Tibial nerve (tissue), 4 donors: Measurements from ENCODE around the gene WDR53. TPM values are rescaled to one million over a fixed set of nuclear protein-coding genes. Genes with fewer than 3 reads are reported as not detected.

Experiments used
- DNase-seq, 2 donors: peaks; one replicate each; pipeline ENCODE4 v3.0.0-alpha.2; 2019; ENCODE audit warnings: low spot score in 2 of 2
- H3K27ac ChIP-seq, 4 donors: fragments of 200-600 bp; sonication (generic) in 3 of 4; one replicate each; pipeline ENCODE4 v1.5.1; 2017 to 2019; ENCODE audit warnings: mild to moderate bottlenecking in 1 of 4
- H3K27me3 ChIP-seq, 2 donors: fragments of 200-600 bp; sonication (generic) in 1 of 2; one replicate each; pipeline versions ENCODE4 v1.5.1 to v1.6.0; 2017 to 2019
- H3K36me3 ChIP-seq, 3 donors: fragments of 200-600 bp; sonication (generic); one replicate each; pipeline ENCODE4 v1.5.1; 2018 to 2019
- H3K4me1 ChIP-seq, 4 donors: fragments of 200-600 bp; sonication (generic) in 3 of 4; one replicate each; pipeline ENCODE4 v1.5.1; 2017 to 2019
- H3K4me3 ChIP-seq, 4 donors: fragments of 200-600 bp; sonication (generic) in 3 of 4; one replicate each; pipeline ENCODE4 v1.5.1; 2017 to 2019; ENCODE audit warnings: mild to moderate bottlenecking in 1 of 4, moderate library complexity in 1 of 4
- H3K9me3 ChIP-seq, 4 donors: fragments of 200-600 bp; sonication (generic) in 3 of 4; one replicate each; pipeline ENCODE4 v1.5.1; 2017 to 2019
- CTCF ChIP-seq, 5 experiments: fragments of 200-600 bp in 3 of 5; fragments of 450-650 bp in 2 of 5; sonication (generic) in 3 of 5; IDR thresholded peaks; one replicate each; pipeline ENCODE4 v1.5.1; 2016 to 2019; ENCODE audit warnings: antibody characterized with exemption in 5 of 5, mild to moderate bottlenecking in 3 of 5, moderate library complexity in 2 of 5
- EP300 ChIP-seq, 2 donors: sonication (generic); formaldehyde crosslinking; IDR thresholded peaks; one replicate each; pipeline ENCODE4 v1.6.1; 2017; ENCODE audit warnings: antibody characterized with exemption in 2 of 2, mild to moderate bottlenecking in 1 of 2
- POLR2A ChIP-seq, 2 donors: fragments of 450-650 bp; IDR thresholded peaks; one replicate each; pipeline ENCODE4 v1.6.1; 2017; ENCODE audit warnings: antibody characterized with exemption in 2 of 2, mild to moderate bottlenecking in 2 of 2, moderate library complexity in 2 of 2
- WGBS, 2 donors: methylation state at CpG; one replicate each; pipeline ENCODE4 v1.1.5; 2018; 5-methylcytosine and 5-hydroxymethylcytosine counted together
- total RNA-seq, 4 donors: library from RNA; depleted of rRNA; stranded (reverse); fragments of >200 nt; gene quantifications; one replicate each; pipeline ENCODE4 v1.1.0, GENCODE V29; 2016

WDR53 gene
- total RNA-seq, 4 donors from 2014 or later = 6.1 to 17.4 (median 9.1) TPM

GRCh38 chr3:196518966-196519717, 49.2 kb downstream of the WDR53 start:
- TF ChIP-seq CTCF (IDR thresholded peaks at IDR 0.05) (peak; percentile 8 to 58 (median 31)), POLR2A (IDR thresholded peaks at IDR 0.05) (no peak)
- DNase-seq = peak; percentile 28 to 72

GRCh38 chr3:196517919-196518318, 50.4 kb downstream of the WDR53 start:
- Histone ChIP-seq H3K27ac (no peak overlapping the region), H3K36me3 (no peaks in the 10 kb centered on the region), H3K4me3 (no peak overlapping the region), H3K4me1 (no peaks in the 10 kb centered on the region), H3K27me3 (no peaks in the 10 kb centered on the region), H3K9me3 (peaks cover 0 to 59% (median 6%) of the 10 kb centered on the region in 4 donors)
- 79 to 84% methylated on average over 2 of the region's 2 CpGs for WGBS, 2 donors
- TF ChIP-seq EP300 (IDR thresholded peaks at IDR 0.05) (no peak), CTCF (IDR thresholded peaks at IDR 0.05) (no peak), POLR2A (IDR thresholded peaks at IDR 0.05) (no peak)
- no peak for DNase-seq

More at GRCh38 chr3:196518966-196519717, 49.2 kb downstream of the WDR53 start:
- H3K4me1 ChIP-seq = no peaks in the 10 kb centered on the region
- H3K4me3 ChIP-seq = no peak overlapping the region
- H3K9me3 ChIP-seq = peaks cover 0 to 64% (median 6%) of the 10 kb centered on the region in 4 donors
- H3K27ac ChIP-seq = no peak overlapping the region
- WGBS, 2 donors = 37 to 44% methylated on average over 12 of the region's 12 CpGs
- H3K36me3 ChIP-seq = no peaks in the 10 kb centered on the region
- H3K27me3 ChIP-seq = no peaks in the 10 kb centered on the region

- no peak for DNase-seq
- no peaks in the 10 kb centered on the region for H3K4me1 ChIP-seq
- peaks cover 0 to 53% (median 6%) of the 10 kb centered on the region in 4 donors for H3K9me3 ChIP-seq
- 82 to 94% methylated on average over 2 of the region's 2 CpGs for WGBS, 2 donors
- no peaks in the 10 kb centered on the region for H3K27me3 ChIP-seq
- H3K36me3 ChIP-seq = no peaks in the 10 kb centered on the region
- no peak overlapping the region for H3K4me3 ChIP-seq
- no peak overlapping the region for H3K27ac ChIP-seq
- TF ChIP-seq POLR2A (IDR thresholded peaks at IDR 0.05) (no peak), CTCF (IDR thresholded peaks at IDR 0.05) (no peak), EP300 (IDR thresholded peaks at IDR 0.05) (no peak)
Observed at GRCh38 chr3:196517162-196517800, 51.1 kb downstream of the WDR53 start.

- H3K36me3 ChIP-seq = no peaks in the 10 kb centered on the region
- DNase-seq = no peak
- no peaks in the 10 kb centered on the region for H3K4me1 ChIP-seq
- 87 to 91% methylated on average over 10 of the region's 10 CpGs for WGBS, 2 donors
- H3K9me3 ChIP-seq = peaks cover 0 to 31% (median 4%) of the 10 kb centered on the region in 4 donors
- TF ChIP-seq EP300 (IDR thresholded peaks at IDR 0.05) = no peak
- TF ChIP-seq POLR2A (IDR thresholded peaks at IDR 0.05) = no peak
- TF ChIP-seq CTCF (IDR thresholded peaks at IDR 0.05) = no peak
- no peaks in the 10 kb centered on the region for H3K27me3 ChIP-seq
- H3K27ac ChIP-seq = no peak within 1 kb of the TSS
- H3K4me3 ChIP-seq = no peak within 1 kb of the TSS
Observed at GRCh38 chr3:196514913-196515621, 53.3 kb downstream of the WDR53 start, which contains the start of gene SMCO1. Gene SMCO1 (minus strand): TSS chr3:196515346. CDS start chr3:196515209, 137 bp downstream.
